GM13977 (cell line): Measurements from ENCODE around the gene CRIM1.

Experiments used
- DNase-seq: peaks from one replicate; pipeline ENCODE4 v3.0.0; 2012; ENCODE audit warnings: low spot score
- CTCF ChIP-seq: IDR thresholded peaks from 2 replicates; pipeline ENCODE4 v1.5.1; 2012; ENCODE audit warnings: mild to moderate bottlenecking, control low read depth; ENCODE audit not compliant: insufficient read depth; ENCODE audit errors: extremely low read depth, missing control alignments
- in situ Hi-C: fragments of 300-500 bp; cut with MboI; formaldehyde crosslinking; loops from one replicate; pipeline ENCODE4 v1.12.0; 2022; ENCODE audit warnings: low sequenced_read_pairs, low pct_unique_long_range_greater_than_20kb, mixed read lengths, inconsistent platforms; ENCODE audit not compliant: unreplicated experiment

Gene CRIM1

GRCh38 chr2:36528766-36529392, 173.3 kb downstream of the CRIM1 start:
- no peak for DNase-seq
- TF ChIP-seq CTCF: no peak
- in situ Hi-C loops: no loop called here

- in situ Hi-C loops: no loop called here
- TF ChIP-seq CTCF: no peak
- DNase-seq: peak; percentile 53
These were observed 174.8 kb downstream of the CRIM1 start for GRCh38 chr2:36530178-36530982.

- in situ Hi-C loops: no loop called here
These were observed 175.4 kb downstream of the CRIM1 start for GRCh38 chr2:36530983-36531354.

GRCh38 chr2:36534275-36534799, 178.8 kb downstream of the CRIM1 start:
- in situ Hi-C loops: no loop called here
- no peak for DNase-seq
- no peak for TF ChIP-seq CTCF

More at GRCh38 chr2:36530983-36531354, 175.4 kb downstream of the CRIM1 start:
- DNase-seq: peak; percentile 11
- no peak for TF ChIP-seq CTCF

- in situ Hi-C loops: no loop called here
- no peak for DNase-seq
- TF ChIP-seq CTCF: no peak
These were observed 179.5 kb downstream of the CRIM1 start for GRCh38 chr2:36535099-36535498.

- in situ Hi-C loops: no loop called here
- TF ChIP-seq CTCF: no peak
- no peak for DNase-seq
These were observed 181.2 kb downstream of the CRIM1 start for GRCh38 chr2:36536776-36537175.
